ENCODE data around the gene PTH2. TPM values are rescaled to one million over a fixed set of nuclear protein-coding genes. Genes with fewer than 3 reads are reported as not detected.
"Not testable (repeated sequence)": the region's sequence is repeated elsewhere in the genome, so short reads cannot be mapped to it uniquely, and the experiment has no call there.

Gene PTH2
- total RNA-seq, 6 experiments from 2014 or later = not detected

GRCh38 chr19:49468199-49468598 lies 45.0 kb upstream of the PTH2 start:
- no peak overlapping the region for H3K4me3 Mint-ChIP-seq
- no peak for TF ChIP-seq CTCF (IDR thresholded peaks at IDR 0.05)
- H3K27me3 Mint-ChIP-seq (ENCODE audit: insufficient read depth) = no peaks in the 10 kb centered on the region
- H3K9me3 Mint-ChIP-seq = no peaks in the 10 kb centered on the region
- no peak overlapping the region for H3K27ac Mint-ChIP-seq
- H3K36me3 Mint-ChIP-seq (ENCODE audit: low read depth) = no peaks in the 10 kb centered on the region
- H3K4me1 Mint-ChIP-seq (ENCODE audit: low read depth) = peaks cover 7% of the 10 kb centered on the region
- no peak for DNase-seq

GRCh38 chr19:49465371-49465770 lies 42.1 kb upstream of the PTH2 start:
- Mint-ChIP-seq H3K27ac (no peak overlapping the region), H3K4me1 (ENCODE audit: low read depth) (no peaks in the 10 kb centered on the region), H3K9me3 (no peaks in the 10 kb centered on the region), H3K4me3 (no peak overlapping the region), H3K36me3 (ENCODE audit: low read depth) (no peaks in the 10 kb centered on the region), H3K27me3 (ENCODE audit: insufficient read depth) (no peaks in the 10 kb centered on the region)
- no peak for TF ChIP-seq CTCF (IDR thresholded peaks at IDR 0.05)
- DNase-seq = no peak

GRCh38 chr19:49463960-49464740 lies 40.9 kb upstream of the PTH2 start:
- no peaks in the 10 kb centered on the region for H3K4me1 Mint-ChIP-seq (ENCODE audit: low read depth)
- TF ChIP-seq CTCF (IDR thresholded peaks at IDR 0.05) = no peak
- H3K27ac Mint-ChIP-seq = no peak overlapping the region
- no peak for DNase-seq
- no peaks in the 10 kb centered on the region for H3K27me3 Mint-ChIP-seq (ENCODE audit: insufficient read depth)
- H3K9me3 Mint-ChIP-seq = no peaks in the 10 kb centered on the region
- H3K36me3 Mint-ChIP-seq (ENCODE audit: low read depth) = no peaks in the 10 kb centered on the region
- H3K4me3 Mint-ChIP-seq = no peak overlapping the region

GRCh38 chr19:49462492-49462891 lies 39.3 kb upstream of the PTH2 start:
- Mint-ChIP-seq H3K9me3 (no peaks in the 10 kb centered on the region), H3K4me3 (no peak overlapping the region), H3K27ac (no peak overlapping the region), H3K27me3 (ENCODE audit: insufficient read depth) (no peaks in the 10 kb centered on the region), H3K4me1 (ENCODE audit: low read depth) (no peaks in the 10 kb centered on the region), H3K36me3 (ENCODE audit: low read depth) (no peaks in the 10 kb centered on the region)
- no peak for DNase-seq
- TF ChIP-seq CTCF (IDR thresholded peaks at IDR 0.05) = no peak

- H3K4me1 Mint-ChIP-seq (ENCODE audit: low read depth) = no peaks in the 10 kb centered on the region
- H3K36me3 Mint-ChIP-seq (ENCODE audit: low read depth) = no peaks in the 10 kb centered on the region
- no peak for DNase-seq
- no peak overlapping the region for H3K4me3 Mint-ChIP-seq
- no peak for TF ChIP-seq CTCF (IDR thresholded peaks at IDR 0.05)
- H3K27ac Mint-ChIP-seq = no peak overlapping the region
- H3K27me3 Mint-ChIP-seq (ENCODE audit: insufficient read depth) = no peaks in the 10 kb centered on the region
- H3K9me3 Mint-ChIP-seq = no peaks in the 10 kb centered on the region
These were observed 38.4 kb upstream of the PTH2 start for GRCh38 chr19:49461656-49462055.

- not testable (repeated sequence) for H3K9me3 Mint-ChIP-seq; H3K4me1 Mint-ChIP-seq (ENCODE audit: low read depth); H3K36me3 Mint-ChIP-seq (ENCODE audit: low read depth); H3K4me3 Mint-ChIP-seq; H3K27me3 Mint-ChIP-seq (ENCODE audit: insufficient read depth); DNase-seq; H3K27ac Mint-ChIP-seq
These were observed 37.9 kb upstream of the PTH2 start for GRCh38 chr19:49461130-49461529.
